Thyroid gland (tissue), 4 donors: ENCODE data around the gene LSAMP. TPM values are rescaled to one million over a fixed set of nuclear protein-coding genes. Genes with fewer than 3 reads are reported as not detected.
"Not testable (repeated sequence)": the region's sequence is repeated elsewhere in the genome, so short reads cannot be mapped to it uniquely, and the experiment has no call there.

ENCODE experiments used
- DNase-seq, 2 donors: peaks; one replicate each; pipeline ENCODE4 v3.0.0-alpha.2; 2019
- H3K27ac ChIP-seq, 3 donors: fragments of 200-600 bp; sonication (generic); 1 replicate in 2 of 3; 2 replicates in 1 of 3; pipeline ENCODE4 v1.5.1; 2016 to 2019; ENCODE audit warnings: mild to moderate bottlenecking in 1 of 3, moderate library complexity in 1 of 3
- H3K27me3 ChIP-seq: fragments of 200-600 bp; sonication (generic); one replicate; pipeline ENCODE4 v1.5.1; 2019
- H3K36me3 ChIP-seq, 2 donors: fragments of 200-600 bp; sonication (generic); one replicate each; pipeline ENCODE4 v1.5.1; 2016 to 2019
- H3K4me1 ChIP-seq, 2 donors: fragments of 200-600 bp; sonication (generic); one replicate each; pipeline ENCODE4 v1.5.1; 2017 to 2019
- H3K4me3 ChIP-seq, 3 donors: fragments of 200-600 bp; sonication (generic); replicated peaks in 1 of 3; 1 replicate in 2 of 3; 2 replicates in 1 of 3; pipeline ENCODE4 v1.5.1; 2016; ENCODE audit warnings: mild to moderate bottlenecking in 1 of 3
- H3K9me3 ChIP-seq: fragments of 200-600 bp; sonication (generic); one replicate; pipeline ENCODE4 v1.5.1; 2017
- POLR2A ChIP-seq, 2 donors: fragments of 450-650 bp; IDR thresholded peaks; one replicate each; pipeline ENCODE4 v1.6.1; 2017; ENCODE audit warnings: antibody characterized with exemption in 2 of 2, mild to moderate bottlenecking in 2 of 2, moderate library complexity in 1 of 2
- WGBS, 2 donors: methylation state at CpG; one replicate each; pipeline ENCODE4 v1.1.5; 2017; 5-methylcytosine and 5-hydroxymethylcytosine counted together
- intact Hi-C: fragments of 100-400 bp; cut with DNase I; formaldehyde crosslinking; loops from one replicate; pipeline ENCODE4 v1.15.1; 2023
- total RNA-seq, 4 donors: library from RNA; depleted of rRNA; stranded (reverse); fragments of >200 nt; gene quantifications; one replicate each; pipeline ENCODE4 v1.2.3, GENCODE V29; 2016
- TF ChIP-seq, protein P1 (sequence below), 6 experiments: fragments of 200-600 bp in 3 of 6; fragments of 450-650 bp in 3 of 6; sonication (generic) in 3 of 6; IDR thresholded peaks; one replicate each; pipeline ENCODE4 v1.5.1; 2016 to 2019; ENCODE audit warnings: antibody characterized with exemption in 6 of 6, mild to moderate bottlenecking in 2 of 6, inconsistent platforms in 1 of 6, moderate library complexity in 1 of 6

LSAMP gene
- total RNA-seq, 4 donors from 2014 or later: 0.78 to 2.0 (median 1.8) TPM

DNA sequence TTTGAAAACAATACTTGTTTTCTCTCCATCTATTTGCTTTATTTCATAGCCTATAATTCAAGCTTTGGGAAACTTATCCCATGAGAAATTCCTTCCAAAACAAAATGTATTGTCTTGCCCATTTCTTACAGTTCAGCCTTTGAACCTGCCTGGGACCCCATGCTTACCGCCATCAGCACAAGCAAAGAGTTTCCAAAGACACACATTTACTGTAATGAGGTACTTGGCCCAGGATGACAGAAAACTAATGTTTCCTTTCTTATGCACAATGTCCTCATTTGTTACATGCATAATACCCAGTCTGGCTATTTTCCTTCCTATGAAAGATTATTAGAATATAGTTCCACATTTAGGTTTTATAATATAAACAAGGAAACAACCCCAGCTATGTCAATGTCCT lies 641.6 kb downstream of the LSAMP start:
- no peaks in the 10 kb centered on the region for H3K36me3 ChIP-seq
- no peak for TF ChIP-seq POLR2A (IDR thresholded peaks at IDR 0.05)
- TF ChIP-seq, protein P1, sequence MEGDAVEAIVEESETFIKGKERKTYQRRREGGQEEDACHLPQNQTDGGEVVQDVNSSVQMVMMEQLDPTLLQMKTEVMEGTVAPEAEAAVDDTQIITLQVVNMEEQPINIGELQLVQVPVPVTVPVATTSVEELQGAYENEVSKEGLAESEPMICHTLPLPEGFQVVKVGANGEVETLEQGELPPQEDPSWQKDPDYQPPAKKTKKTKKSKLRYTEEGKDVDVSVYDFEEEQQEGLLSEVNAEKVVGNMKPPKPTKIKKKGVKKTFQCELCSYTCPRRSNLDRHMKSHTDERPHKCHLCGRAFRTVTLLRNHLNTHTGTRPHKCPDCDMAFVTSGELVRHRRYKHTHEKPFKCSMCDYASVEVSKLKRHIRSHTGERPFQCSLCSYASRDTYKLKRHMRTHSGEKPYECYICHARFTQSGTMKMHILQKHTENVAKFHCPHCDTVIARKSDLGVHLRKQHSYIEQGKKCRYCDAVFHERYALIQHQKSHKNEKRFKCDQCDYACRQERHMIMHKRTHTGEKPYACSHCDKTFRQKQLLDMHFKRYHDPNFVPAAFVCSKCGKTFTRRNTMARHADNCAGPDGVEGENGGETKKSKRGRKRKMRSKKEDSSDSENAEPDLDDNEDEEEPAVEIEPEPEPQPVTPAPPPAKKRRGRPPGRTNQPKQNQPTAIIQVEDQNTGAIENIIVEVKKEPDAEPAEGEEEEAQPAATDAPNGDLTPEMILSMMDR (IDR thresholded peaks at IDR 0.05): no peak
- H3K9me3 ChIP-seq: no peaks in the 10 kb centered on the region
- H3K4me3 ChIP-seq: no peak overlapping the region
- H3K4me1 ChIP-seq: no peaks in the 10 kb centered on the region
- no peak overlapping the region for H3K27ac ChIP-seq
- intact Hi-C loops: no loop called here
- H3K27me3 ChIP-seq: no peaks in the 10 kb centered on the region
- WGBS, 2 donors: 81 to 87% methylated on average over 1 of the region's 1 CpG
- no peak for DNase-seq

DNA sequence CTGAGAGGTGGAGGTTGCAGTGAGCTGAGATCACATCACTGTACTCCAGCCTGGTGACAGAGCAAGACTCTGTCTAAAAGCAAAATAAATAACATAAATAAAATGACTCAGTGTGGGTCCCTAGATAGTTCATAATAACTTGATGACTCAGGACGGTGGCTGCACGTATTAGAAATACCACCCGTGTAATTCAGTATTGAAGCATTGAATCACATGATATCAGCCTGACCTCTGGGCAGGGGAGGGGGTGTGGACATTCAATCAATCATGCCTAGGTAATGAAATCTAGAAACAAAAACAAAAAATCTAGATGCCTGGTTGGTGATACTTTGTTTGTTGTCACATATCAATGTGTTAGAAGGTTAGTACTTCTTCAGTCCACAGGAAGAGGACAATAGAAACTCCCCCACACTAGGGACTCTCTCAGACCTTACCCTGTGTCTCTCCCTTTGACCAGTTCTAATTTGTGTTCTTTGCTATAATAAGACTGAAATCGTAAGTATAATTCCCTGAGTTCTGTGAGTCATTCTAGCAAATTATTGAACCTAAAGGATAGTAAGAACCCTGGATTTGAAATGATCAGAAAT lies 644.7 kb downstream of the LSAMP start:
- Histone ChIP-seq H3K27me3 (no peaks in the 10 kb centered on the region), H3K4me1 (no peaks in the 10 kb centered on the region), H3K36me3 (no peaks in the 10 kb centered on the region), H3K9me3 (no peaks in the 10 kb centered on the region), H3K27ac (no peak overlapping the region), H3K4me3 (no peak overlapping the region)
- no peak for DNase-seq
- intact Hi-C loops: no loop called here
- 66 to 84% methylated on average over 4 of the region's 4 CpGs for WGBS, 2 donors
- TF ChIP-seq, protein P1 (IDR thresholded peaks at IDR 0.05): no peak
- no peak for TF ChIP-seq POLR2A (IDR thresholded peaks at IDR 0.05)

DNA sequence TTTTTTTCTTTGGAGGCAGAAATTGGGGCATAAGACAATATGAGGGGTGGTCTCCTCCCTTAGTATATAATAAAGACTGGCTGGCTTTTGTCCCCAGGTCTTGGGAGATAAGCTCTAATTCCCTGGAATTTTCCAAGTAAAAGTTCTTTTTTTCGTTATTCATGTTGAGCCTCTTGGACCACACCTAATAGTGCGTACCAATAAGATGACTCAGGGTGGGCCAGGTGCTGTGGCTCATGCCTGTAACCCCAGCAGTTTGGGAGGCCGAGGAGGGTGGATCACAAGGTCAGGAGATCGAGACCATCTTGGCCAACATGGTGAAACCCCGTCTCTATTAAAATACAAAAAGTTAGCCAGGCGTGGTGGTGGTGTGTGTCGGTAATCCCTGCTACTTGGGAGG lies 645.2 kb downstream of the LSAMP start:
- H3K4me1 ChIP-seq, H3K4me3 ChIP-seq, H3K27ac ChIP-seq, intact Hi-C loops, H3K36me3 ChIP-seq, H3K27me3 ChIP-seq, DNase-seq, H3K9me3 ChIP-seq: not testable (repeated sequence)
- WGBS, 2 donors: 86 to 94% methylated on average over 7 of the region's 7 CpGs

DNA sequence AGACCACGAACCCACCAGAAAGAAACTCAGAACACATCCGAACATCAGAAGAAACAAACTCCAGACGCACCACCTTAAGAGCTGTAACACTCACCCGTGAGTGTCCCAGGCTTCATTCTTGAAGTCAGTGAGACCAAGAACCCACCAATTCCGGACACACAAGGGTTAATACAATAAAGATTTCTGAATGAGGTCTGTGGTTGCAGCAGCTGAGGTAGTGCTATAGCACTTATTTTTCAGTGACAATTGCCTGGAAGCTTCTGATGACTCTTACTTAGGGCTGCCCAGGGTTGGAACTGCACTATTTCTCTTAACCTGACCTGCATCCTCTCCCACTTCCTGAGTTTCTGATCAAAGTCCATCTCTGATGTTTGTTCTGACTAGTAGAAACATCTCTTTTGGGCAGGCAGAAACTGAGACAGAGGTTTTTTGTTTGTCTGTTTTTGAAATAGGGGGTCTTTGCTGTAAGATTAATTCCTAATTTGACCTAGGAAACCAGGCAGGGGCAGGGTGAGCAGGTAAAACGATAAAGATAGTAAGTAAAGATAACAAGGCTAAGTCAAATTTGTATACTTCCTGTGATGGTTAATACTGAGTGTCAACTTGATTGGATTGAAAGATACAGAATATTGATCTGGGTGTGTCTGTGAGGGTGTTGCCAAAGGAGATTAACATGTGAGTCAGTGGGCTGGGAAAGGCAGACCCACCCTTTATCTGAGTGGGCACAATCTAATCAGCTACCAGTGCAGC lies 652.9 kb downstream of the LSAMP start:
- Histone ChIP-seq H3K36me3 (no peaks in the 10 kb centered on the region), H3K27ac (no peak overlapping the region), H3K4me1 (no peaks in the 10 kb centered on the region), H3K9me3 (no peaks in the 10 kb centered on the region), H3K27me3 (no peaks in the 10 kb centered on the region), H3K4me3 (no peak overlapping the region)
- WGBS, 2 donors: 33 to 50% methylated on average over 6 of the region's 6 CpGs
- DNase-seq: no peak
- TF ChIP-seq, protein P1 (IDR thresholded peaks at IDR 0.05): no peak
- no peak for TF ChIP-seq POLR2A (IDR thresholded peaks at IDR 0.05)
- intact Hi-C loops: no loop called here

DNA sequence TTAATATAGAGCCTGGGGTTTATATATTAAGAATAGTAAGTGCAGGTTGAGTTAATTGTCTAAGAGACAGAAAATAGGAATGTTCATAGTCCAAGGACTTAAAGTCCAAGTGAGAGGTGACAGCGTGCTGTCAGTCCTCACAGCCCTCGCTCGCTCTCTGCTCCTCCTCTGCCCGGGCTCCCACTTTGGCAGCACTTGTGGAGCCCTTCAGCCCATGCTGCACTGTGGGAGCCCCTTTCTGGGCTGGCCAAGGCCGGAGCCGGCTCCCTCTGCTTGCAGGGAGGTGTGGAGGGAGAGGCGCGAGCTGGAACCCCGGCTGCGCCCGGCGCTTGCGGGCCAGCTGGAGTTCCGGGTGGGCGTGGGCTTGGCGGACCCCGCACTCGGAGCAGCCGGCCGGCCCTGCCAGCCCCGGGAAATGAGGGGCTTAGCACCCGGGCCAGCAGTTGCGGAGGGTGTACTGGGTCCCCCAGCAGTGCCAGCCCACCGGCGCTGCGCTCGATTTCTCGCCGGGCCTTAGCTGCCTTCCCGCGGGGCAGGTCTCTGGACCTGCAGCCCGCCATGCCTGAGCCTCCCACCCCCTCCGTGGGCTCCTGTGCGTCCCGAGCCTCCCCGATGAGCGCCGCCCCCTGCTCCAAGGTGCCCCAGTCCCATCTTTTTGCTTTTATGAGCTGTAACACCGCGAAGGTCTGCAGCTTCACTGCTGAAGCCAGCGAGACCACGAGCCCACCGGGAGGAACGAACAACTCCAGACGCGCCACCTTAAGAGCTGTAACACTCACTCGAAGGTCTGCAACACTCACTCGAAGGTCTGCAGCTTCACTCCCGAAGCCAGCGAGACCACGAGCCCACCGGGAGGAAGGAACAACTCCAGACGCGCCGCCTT lies 653.8 kb downstream of the LSAMP start:
- WGBS, 2 donors: 91 to 93% methylated on average over 35 to 45 of the region's 55 CpGs
- intact Hi-C loops, H3K4me1 ChIP-seq, H3K4me3 ChIP-seq, H3K27ac ChIP-seq, H3K9me3 ChIP-seq, H3K36me3 ChIP-seq, H3K27me3 ChIP-seq, DNase-seq: not testable (repeated sequence)

DNA sequence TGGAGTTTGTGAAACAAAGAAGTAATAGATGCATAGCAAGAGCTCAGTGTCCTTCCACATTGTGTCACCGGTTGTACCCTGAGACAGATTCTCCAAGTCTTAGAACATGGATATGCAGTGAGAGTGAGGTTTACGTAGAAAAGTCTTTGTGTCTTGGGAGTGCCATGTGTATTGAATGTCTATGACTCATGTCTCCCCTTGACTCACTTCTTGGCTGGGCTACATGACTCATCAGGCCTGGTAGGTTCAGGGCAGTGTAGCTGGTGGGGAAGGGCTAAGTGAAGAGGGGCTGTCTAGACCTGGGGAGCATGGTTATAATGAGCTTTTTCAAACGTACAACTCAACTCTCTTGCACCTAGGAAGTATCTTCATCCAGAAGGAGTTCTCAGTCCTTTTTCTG lies 654.5 kb downstream of the LSAMP start:
- Histone ChIP-seq H3K4me3 (no peak overlapping the region), H3K4me1 (no peaks in the 10 kb centered on the region), H3K36me3 (no peaks in the 10 kb centered on the region), H3K9me3 (no peaks in the 10 kb centered on the region), H3K27ac (no peak overlapping the region), H3K27me3 (no peaks in the 10 kb centered on the region)
- TF ChIP-seq, protein P1 (IDR thresholded peaks at IDR 0.05): no peak
- no peak for TF ChIP-seq POLR2A (IDR thresholded peaks at IDR 0.05)
- intact Hi-C loops: no loop called here
- no peak for DNase-seq
- WGBS, 2 donors: 71 to 81% methylated on average over 3 of the region's 3 CpGs
